ENCODE measurements around the gene PARD3.
A peak's percentile ranks its signal among the peaks of the same experiment; 100 is the strongest.

Gene PARD3

GRCh38 chr10:34643620-34644019 is 171.5 kb downstream of the PARD3 start:
- no peak for DNase-seq

GRCh38 chr10:34641913-34642558 is 173.1 kb downstream of the PARD3 start:
- DNase-seq, result no peak

DNA sequence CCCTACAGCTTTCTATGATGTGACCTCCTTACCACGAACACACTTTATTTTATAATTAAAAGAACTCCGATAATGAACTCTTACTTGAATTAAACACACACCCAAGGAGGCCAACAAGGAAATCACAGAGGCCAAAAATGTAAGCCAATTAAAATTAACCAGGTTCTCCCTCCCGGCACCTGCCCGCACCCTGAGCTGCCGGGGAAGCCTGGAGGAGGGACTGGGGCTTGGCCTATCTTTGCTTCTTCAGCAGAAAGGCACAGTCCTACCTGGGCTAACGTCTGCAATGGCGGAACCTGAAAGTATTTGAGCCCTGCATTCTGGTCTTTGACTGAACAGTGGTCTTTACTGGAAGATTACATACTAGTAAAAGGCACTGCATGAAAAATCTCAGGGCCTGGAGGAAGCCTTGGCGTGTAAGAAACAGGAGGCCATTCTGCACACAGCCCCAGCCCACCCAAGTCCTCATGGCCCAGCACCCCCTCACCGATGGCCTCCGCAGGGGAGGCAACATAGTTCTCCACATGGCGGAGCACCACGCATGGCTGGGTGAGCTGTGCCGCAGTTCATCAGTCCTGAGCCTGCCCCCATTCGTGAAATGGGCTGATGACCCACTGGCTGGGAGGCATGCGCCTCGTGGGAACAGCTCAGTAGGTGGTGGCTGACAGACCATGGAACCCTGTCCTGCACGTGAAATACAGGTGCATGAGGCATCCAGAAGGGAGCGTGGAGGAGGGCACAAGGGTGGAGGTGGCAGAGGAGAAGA is 173.8 kb downstream of the PARD3 start:
- no peak for DNase-seq

DNA sequence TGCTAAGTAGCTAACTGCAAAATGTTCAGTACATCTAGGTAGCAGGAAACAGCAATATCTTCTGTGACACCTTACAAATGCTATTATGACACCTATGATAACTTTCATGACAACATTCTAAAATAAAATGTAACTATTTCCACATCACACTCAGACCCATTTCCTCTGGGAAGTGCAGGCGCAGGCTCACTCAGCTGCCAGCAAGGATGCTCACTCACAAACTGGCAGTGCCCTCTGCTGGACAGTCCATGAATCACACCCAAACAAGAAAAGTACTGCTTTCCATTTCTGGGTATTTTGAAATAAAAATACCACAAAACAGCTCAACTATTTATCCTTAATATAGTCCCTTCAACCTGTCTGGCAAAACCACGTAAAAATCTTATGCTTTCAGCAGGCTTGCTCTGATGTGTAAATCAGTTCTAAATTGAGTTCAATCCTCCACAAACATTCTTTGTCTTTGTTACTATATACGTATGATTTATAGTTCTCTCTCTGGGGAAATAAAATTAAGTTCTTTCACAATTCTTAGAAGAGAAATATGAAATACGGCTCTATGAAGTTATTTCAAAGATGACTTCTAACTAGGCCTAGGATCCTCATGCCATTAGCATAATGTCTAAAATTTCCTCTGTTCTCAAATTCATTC is 176.6 kb downstream of the PARD3 start:
- peak; percentile 65 for DNase-seq

DNA sequence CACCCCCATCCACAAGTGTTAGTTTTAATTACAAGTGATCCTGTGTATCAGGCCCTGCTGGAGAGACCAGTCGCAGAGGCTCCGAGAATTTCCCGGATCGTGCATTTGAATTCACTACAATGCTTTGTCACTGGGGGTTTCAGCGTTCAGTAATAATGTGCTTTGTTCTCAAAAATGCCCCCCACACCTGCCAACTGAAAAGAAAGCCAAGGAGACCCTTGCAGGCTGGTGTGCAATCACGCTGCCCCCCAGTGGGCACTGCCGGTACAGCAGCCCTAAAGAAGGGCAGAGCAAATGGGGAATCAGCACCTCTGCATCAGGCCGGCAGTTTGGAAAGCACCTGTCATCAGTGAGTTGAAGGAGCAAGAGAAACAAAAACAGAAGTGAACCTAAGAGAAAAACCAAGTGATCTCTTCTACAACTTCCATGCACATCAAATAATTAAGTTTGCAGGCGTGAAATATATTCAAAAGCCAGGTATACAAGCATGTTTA is 177.6 kb downstream of the PARD3 start:
- DNase-seq, result peak; percentile 58

DNA sequence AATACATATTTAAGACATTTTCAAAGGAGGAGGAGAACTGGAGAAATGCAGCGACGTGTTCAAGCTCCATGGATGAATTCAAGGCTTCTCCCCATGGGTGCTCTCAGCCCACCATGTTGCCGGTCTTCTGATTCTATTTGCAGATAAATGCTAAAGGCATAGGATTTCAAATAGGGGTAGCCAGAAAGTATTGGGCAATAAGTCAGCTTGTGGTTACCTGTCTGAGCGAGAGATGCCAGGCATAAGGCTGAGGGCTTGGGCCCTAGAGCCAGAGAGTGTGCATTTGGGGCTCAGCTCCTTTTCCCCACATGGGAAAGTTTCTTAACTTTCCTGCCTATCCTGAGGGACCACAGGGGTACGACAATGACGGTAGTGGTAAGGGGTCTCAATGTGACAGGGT is 180.0 kb downstream of the PARD3 start:
- DNase-seq, result no peak

GRCh38 chr10:34633374-34633773 is 181.7 kb downstream of the PARD3 start:
- no peak for DNase-seq

DNA sequence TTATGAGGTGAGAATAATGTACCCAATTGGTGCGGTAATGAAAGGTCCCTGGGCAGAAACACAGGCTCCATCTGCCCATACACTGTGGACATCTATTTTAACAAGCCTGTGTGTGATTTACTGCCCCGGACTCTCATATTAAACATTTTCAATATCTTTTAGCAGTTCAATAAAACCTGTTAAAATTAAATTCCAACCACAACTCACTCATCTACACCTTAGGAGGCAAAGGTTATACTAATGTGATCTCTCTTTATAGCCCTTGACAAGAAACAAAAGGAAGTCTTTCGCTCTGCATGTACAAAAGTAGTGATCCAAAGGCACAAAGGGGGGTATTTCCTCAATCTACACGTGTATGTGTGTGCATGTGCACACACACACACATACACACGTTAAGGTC is 186.0 kb downstream of the PARD3 start:
- no peak for DNase-seq

- no peak for DNase-seq
Measured at GRCh38 chr10:34628174-34628796, 186.8 kb downstream of the PARD3 start.

GRCh38 chr10:34627741-34628140 is 187.4 kb downstream of the PARD3 start:
- no peak for DNase-seq

GRCh38 chr10:34627331-34627730 is 187.8 kb downstream of the PARD3 start:
- no peak for DNase-seq

DNA sequence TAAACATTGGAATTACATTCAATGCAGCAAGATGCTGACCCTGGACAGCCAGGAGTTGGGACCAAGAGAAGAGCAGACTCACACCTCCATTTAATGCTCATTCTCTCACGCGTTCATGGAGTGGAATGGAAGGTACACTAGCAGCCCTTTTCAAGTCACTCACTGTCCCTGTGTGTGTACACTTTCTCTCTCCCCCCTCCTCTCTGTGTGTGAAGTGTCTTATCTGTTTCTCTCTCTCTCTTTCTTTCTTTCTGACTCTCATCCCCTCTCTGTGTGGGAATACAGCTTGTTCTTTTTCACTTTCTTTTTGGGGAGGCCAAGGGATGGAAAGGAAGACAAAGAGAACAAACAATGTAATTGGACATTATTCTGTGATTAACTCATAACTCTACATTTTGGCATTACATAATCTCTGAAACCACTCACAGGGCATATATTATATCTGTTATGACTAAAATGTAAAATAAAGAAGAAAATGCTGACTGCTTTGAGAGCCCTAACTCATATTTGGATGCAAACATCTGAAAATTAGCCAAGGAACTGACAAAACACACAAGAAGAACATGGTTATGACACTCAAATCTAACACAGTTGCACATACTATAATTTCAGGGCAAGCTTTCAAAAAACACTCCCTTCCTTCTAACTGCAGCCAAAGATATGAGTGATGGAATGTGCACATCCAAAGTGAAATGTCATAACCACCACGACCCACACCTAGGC is 188.8 kb downstream of the PARD3 start:
- DNase-seq, result no peak

DNA sequence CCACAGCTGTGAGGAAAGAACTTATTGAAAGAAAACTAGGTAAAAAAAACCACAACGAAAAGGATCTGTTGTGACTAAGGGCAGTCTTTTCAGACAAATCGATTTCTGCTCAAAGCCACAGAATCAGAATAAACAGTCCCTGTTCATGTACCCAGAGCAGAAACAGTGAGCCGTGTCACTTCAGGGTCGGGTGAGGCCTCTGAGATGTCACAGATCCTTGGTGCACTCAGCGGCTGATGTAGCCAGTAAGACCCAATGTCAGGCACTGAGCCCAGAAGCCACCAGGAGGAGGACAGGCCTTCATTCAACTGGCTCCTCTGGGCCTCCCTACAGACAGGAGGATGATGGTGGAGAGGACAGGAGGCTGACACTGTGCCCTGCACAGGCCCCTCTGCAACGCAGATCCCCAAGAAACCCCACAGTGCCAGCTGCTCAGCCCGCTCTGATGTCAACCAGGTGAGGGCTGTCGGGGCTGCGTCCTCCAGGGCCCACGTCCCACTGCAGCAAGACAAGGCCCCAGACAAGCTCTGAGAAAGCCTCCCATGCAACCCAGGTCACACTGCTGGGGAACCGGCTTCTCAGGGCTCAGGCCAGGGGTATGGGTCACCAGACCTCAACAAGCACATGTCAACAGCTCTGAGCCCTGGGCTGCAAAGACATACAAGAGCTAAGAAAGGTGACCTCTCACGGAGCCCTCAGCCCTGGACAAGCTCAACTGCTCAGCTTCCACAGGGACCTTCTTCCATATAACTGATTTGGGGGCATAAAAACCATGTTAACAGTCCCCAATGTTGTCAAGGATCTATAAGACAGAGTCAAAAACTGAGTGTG is 190.6 kb downstream of the PARD3 start:
- no peak for DNase-seq

DNA sequence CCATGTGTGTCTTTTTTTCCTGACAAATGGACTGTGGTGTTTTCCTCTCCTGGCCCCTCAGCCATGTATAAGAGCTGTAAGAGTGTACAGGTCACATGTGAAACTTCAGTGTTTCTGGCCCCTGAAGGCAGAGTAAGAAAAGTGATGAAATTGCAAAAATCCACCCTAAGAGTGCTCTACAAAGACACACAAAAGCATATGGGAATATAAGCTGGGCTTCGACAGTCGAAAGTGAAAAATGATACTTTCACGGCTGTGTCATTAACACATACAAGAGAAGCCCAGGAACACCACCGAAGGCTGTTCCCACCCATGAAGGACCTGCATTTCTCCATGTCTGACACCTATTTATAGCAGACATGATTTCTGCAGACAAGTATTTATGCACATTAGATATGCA is 192.2 kb downstream of the PARD3 start:
- no peak for DNase-seq

DNA sequence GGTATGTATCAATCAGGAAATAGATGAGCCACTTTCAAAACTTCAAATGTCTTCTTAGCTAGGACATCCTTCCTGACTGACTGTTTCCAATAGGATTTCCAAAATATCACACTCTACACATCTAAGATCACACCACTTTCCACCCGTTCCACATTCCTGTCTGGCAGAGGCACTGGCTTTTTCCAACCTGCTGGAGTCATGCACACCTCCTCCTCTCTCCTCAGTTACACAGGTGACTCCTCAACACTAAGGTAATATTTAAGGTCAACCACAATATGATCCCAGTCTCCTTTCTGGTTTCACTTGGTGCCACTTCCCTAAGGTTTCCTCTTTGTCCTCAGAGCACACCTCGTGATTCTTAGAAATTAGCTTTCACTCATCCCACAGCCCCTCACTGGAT is 196.5 kb downstream of the PARD3 start:
- DNase-seq, result no peak

GRCh38 chr10:34615770-34616169 is 199.3 kb downstream of the PARD3 start:
- DNase-seq, result no peak

DNA sequence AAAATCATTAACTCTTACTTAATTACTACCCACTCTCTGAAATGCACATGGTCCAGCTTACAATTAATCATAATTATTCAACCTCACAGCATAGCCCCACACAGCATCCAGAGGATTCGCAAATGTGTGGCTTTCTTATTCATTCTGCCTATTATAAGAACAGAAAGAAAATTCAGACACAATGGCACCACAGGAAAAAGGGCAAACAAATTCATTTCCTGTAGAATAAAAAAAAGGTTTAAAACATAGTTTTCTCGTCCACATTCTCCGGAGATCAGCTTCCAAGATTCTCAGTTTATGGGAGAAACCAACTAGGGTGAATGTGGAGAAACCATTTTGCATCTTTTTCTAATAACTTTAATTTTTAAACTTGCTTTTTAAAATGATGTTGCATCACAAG is 201.6 kb downstream of the PARD3 start:
- no peak for DNase-seq

- DNase-seq, result no peak
Measured at GRCh38 chr10:34612938-34613337, 202.2 kb downstream of the PARD3 start.

- DNase-seq, result no peak
Measured at GRCh38 chr10:34612446-34612845, 202.7 kb downstream of the PARD3 start.

DNA sequence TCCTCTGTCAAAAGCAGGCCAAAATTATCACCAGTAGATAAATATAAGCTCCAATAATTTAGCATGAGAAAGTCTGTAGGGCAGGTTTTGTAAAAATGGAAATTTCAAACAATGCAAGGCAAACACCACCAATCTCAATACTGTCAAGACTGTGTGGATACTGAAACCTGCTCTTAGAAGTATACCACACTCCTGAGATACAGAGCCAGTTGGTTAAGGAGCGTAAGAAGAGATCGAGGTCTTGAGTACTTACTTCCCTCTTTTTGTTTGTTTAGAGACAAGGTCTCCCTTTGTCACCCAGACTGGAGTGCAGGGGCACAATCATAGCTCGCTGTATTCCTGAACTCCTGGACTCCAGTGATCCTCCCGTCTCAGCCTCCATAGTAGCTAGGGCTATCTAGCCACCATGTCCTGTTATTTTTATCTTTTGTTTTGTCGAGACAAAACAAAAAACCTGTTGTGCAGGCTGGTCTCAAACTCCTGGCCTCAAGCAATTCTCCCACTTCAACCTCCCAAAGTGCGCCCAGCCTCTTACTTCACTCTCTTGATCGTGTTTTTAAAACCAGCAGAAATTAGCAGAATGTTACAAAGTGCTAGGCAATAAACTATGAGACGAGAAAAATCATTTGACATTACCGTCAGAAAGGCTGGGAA is 205.7 kb downstream of the PARD3 start:
- no peak for DNase-seq

- DNase-seq, result no peak
Measured at GRCh38 chr10:34607894-34608293, 207.2 kb downstream of the PARD3 start.

All from activated gamma-delta T cell treated with Interleukin-2 at 50 U/mL for 16 hours (primary cell).